ENCODE results near the gene COL9A3. TPM values are rescaled to one million over a fixed set of nuclear protein-coding genes. Genes with fewer than 3 reads are reported as not detected.

Gene COL9A3
- total RNA-seq, 1 experiment from 2014 or later: 46.6 TPM

DNA sequence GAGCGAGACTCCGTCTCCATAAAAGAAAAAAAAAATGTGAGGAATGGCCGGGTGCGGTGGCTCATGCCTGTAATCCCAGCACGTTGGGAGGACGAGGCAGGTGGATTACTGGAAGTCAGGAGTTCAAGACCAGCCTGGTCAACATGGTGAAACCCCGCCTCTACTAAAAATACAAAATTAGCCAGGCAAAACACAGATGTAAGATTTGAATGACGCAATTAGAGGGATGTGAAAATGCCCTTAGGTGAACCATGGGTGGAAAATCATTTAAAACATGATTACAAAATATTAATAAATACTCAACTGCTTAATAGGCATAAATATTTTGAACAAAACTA lies 20.9 kb downstream of the COL9A3 start:
- CTCF ChIA-PET: no interaction called here
- POLR2A ChIA-PET: no interaction called here
- BruUV-seq (replicated peaks): no TSS peak
- no peak overlapping the region for H3K27ac ChIP-seq (ENCODE audit: low read length)
- H3K36me3 ChIP-seq (ENCODE audit: control insufficient read depth, insufficient read depth, low read length): no peaks in the 10 kb centered on the region
- intact Hi-C loops (cut with micrococcal nuclease; ENCODE audit: unreplicated experiment): no loop called here
- no peak for ATAC-seq
- H3K4me1 ChIP-seq (ENCODE audit: control insufficient read depth, insufficient read depth, low read length): no peaks in the 10 kb centered on the region
- no peaks in the 10 kb centered on the region for H3K27me3 ChIP-seq (ENCODE audit: control insufficient read depth, insufficient read depth, low read length)
- no peaks in the 10 kb centered on the region for H3K9me3 ChIP-seq (ENCODE audit: control insufficient read depth, insufficient read depth, low read depth, low read length)
- in situ Hi-C loops (cut with HindIII; ENCODE audit: low pct_unique_long_range_greater_than_20kb, low sequenced_read_pairs): no loop called here
- DNase-seq (ENCODE audit: low read depth, low spot score): no peak
- TF ChIP-seq POLR2AphosphoS5 (IDR thresholded peaks at IDR 0.05; ENCODE audit: low read depth, low read length): no peak
- no peak overlapping the region for H3K4me3 ChIP-seq (ENCODE audit: low read depth in 2 of 2, low read length in 2 of 2)

DNA sequence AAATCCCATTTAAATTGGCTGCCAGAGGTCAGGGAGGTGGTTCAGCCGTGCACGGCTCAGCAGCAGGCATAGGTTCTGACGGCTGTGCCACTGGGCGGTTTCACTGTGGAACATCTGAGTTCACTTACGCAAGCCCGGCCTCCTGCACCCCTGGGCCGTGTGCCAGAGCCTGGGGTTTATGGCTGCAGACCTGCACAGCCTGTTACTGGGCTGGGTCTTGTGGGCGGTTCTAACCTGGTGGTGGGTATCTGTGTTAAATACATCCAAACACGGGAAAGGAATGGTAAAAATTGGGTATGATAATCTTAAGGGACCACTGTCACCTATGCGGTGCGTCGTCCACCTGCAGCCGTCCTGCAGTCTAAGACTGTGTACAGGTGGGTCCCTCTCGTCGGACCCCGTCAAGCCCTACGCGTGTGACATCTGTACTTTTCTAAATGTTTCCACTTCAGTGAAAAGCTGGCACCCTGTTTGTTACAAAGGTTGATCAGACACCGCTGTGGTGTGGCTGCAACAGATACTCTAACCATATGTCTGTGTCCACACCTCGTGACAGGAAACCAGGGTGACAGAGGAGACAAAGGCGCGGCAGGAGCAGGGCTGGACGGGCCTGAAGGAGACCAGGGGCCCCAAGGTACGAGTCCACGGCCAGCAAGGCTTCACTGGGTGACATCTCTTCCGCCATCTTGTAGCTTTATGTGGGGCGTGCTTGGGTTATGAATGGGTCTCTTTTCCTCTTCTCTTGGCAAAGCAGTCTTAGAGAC lies 21.5 kb downstream of the COL9A3 start:
- intact Hi-C loops (cut with micrococcal nuclease; ENCODE audit: unreplicated experiment) (no loop called here), in situ Hi-C loops (cut with HindIII; ENCODE audit: low pct_unique_long_range_greater_than_20kb, low sequenced_read_pairs) (no loop called here)
- no peaks in the 10 kb centered on the region for H3K27me3 ChIP-seq (ENCODE audit: control insufficient read depth, insufficient read depth, low read length)
- H3K9me3 ChIP-seq (ENCODE audit: control insufficient read depth, insufficient read depth, low read depth, low read length): no peaks in the 10 kb centered on the region
- no peak for DNase-seq (ENCODE audit: low read depth, low spot score)
- H3K27ac ChIP-seq (ENCODE audit: low read length): no peak overlapping the region
- no TSS peak for BruUV-seq (replicated peaks)
- TF ChIP-seq POLR2AphosphoS5 (IDR thresholded peaks at IDR 0.05; ENCODE audit: low read depth, low read length) (no peak), SIN3A (IDR thresholded peaks at IDR 0.05; ENCODE audit: borderline replicate concordance, insufficient read depth, low read depth, low read length) (no peak)
- ATAC-seq: no peak
- CTCF ChIA-PET: no interaction called here
- POLR2A ChIA-PET: no interaction called here
- H3K4me1 ChIP-seq (ENCODE audit: control insufficient read depth, insufficient read depth, low read length): no peaks in the 10 kb centered on the region
- no peaks in the 10 kb centered on the region for H3K36me3 ChIP-seq (ENCODE audit: control insufficient read depth, insufficient read depth, low read length)
- H3K4me3 ChIP-seq (ENCODE audit: low read depth in 2 of 2, low read length in 2 of 2): no peak overlapping the region

DNA sequence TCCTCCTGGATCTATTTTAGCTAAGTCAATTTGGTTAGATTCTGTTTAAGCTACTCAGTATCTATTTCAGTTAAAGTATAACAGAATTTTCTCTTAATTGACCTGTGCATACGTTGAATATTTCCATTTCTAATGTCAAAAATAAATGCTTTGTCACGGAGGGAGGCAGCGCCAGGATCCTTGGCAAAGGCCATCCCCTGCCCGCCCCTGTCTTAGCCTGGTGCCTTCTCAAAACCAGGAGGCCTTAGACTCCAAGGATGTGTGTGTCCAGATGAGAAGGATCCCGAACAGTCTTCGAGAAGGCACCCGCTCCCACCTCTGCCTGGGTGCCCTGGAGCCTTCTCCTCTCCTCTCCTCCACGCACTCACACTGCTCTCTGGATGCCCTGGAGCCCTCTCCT lies 22.4 kb downstream of the COL9A3 start:
- TF ChIP-seq SIN3A (IDR thresholded peaks at IDR 0.05; ENCODE audit: borderline replicate concordance, insufficient read depth, low read depth, low read length): no peak
- no peak for TF ChIP-seq POLR2AphosphoS5 (IDR thresholded peaks at IDR 0.05; ENCODE audit: low read depth, low read length)
- TF ChIP-seq, protein P1, sequence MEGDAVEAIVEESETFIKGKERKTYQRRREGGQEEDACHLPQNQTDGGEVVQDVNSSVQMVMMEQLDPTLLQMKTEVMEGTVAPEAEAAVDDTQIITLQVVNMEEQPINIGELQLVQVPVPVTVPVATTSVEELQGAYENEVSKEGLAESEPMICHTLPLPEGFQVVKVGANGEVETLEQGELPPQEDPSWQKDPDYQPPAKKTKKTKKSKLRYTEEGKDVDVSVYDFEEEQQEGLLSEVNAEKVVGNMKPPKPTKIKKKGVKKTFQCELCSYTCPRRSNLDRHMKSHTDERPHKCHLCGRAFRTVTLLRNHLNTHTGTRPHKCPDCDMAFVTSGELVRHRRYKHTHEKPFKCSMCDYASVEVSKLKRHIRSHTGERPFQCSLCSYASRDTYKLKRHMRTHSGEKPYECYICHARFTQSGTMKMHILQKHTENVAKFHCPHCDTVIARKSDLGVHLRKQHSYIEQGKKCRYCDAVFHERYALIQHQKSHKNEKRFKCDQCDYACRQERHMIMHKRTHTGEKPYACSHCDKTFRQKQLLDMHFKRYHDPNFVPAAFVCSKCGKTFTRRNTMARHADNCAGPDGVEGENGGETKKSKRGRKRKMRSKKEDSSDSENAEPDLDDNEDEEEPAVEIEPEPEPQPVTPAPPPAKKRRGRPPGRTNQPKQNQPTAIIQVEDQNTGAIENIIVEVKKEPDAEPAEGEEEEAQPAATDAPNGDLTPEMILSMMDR (IDR thresholded peaks at IDR 0.05): no peak
- TF ChIP-seq TCF7L2 (IDR thresholded peaks at IDR 0.05; ENCODE audit: low read depth, low read length): no peak
- TF ChIP-seq, protein P2, sequence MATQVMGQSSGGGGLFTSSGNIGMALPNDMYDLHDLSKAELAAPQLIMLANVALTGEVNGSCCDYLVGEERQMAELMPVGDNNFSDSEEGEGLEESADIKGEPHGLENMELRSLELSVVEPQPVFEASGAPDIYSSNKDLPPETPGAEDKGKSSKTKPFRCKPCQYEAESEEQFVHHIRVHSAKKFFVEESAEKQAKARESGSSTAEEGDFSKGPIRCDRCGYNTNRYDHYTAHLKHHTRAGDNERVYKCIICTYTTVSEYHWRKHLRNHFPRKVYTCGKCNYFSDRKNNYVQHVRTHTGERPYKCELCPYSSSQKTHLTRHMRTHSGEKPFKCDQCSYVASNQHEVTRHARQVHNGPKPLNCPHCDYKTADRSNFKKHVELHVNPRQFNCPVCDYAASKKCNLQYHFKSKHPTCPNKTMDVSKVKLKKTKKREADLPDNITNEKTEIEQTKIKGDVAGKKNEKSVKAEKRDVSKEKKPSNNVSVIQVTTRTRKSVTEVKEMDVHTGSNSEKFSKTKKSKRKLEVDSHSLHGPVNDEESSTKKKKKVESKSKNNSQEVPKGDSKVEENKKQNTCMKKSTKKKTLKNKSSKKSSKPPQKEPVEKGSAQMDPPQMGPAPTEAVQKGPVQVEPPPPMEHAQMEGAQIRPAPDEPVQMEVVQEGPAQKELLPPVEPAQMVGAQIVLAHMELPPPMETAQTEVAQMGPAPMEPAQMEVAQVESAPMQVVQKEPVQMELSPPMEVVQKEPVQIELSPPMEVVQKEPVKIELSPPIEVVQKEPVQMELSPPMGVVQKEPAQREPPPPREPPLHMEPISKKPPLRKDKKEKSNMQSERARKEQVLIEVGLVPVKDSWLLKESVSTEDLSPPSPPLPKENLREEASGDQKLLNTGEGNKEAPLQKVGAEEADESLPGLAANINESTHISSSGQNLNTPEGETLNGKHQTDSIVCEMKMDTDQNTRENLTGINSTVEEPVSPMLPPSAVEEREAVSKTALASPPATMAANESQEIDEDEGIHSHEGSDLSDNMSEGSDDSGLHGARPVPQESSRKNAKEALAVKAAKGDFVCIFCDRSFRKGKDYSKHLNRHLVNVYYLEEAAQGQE (IDR thresholded peaks at IDR 0.05; ENCODE audit: insufficient read depth in 1 of 2, low read depth in 2 of 2, low read length in 1 of 2): no peak
- POLR2A ChIA-PET: no interaction called here
- H3K27me3 ChIP-seq (ENCODE audit: control insufficient read depth, insufficient read depth, low read length): no peaks in the 10 kb centered on the region
- in situ Hi-C loops (cut with HindIII; ENCODE audit: low pct_unique_long_range_greater_than_20kb, low sequenced_read_pairs): no loop called here
- DNase-seq (ENCODE audit: low read depth, low spot score) (no peak), ATAC-seq (0 out of 2 replicates have a peak, but pooled peaks have one; percentile 30)
- intact Hi-C loops (cut with micrococcal nuclease; ENCODE audit: unreplicated experiment): no loop called here
- H3K36me3 ChIP-seq (ENCODE audit: control insufficient read depth, insufficient read depth, low read length): no peaks in the 10 kb centered on the region
- H3K4me1 ChIP-seq (ENCODE audit: control insufficient read depth, insufficient read depth, low read length): no peaks in the 10 kb centered on the region
- H3K9me3 ChIP-seq (ENCODE audit: control insufficient read depth, insufficient read depth, low read depth, low read length): no peaks in the 10 kb centered on the region
- no peak overlapping the region for H3K27ac ChIP-seq (ENCODE audit: low read length)
- no peak overlapping the region for H3K4me3 ChIP-seq (ENCODE audit: low read depth in 2 of 2, low read length in 2 of 2)
- CTCF ChIA-PET: no interaction called here
- BruUV-seq (replicated peaks): no TSS peak
